GM23338 (cell line): ENCODE results near the gene SLC15A4. TPM values are rescaled to one million over a fixed set of nuclear protein-coding genes. Genes with fewer than 3 reads are reported as not detected.

Experiments
- ATAC-seq: fragments of 200-7000 bp; cut with Tn5 transposase; 3 replicates; pipeline ENCODE4 v1.9.1; 2020
- DNase-seq: peaks from one replicate; pipeline ENCODE4 v3.0.0-alpha.2; 2015; ENCODE audit warnings: low spot score
- H2AFZ ChIP-seq: fragments of 200-600 bp; sonication (generic); 2 replicates; pipeline ENCODE4 v1.8.0; 2016; ENCODE audit warnings: antibody characterized with exemption, mild to moderate bottlenecking, moderate library complexity
- H3F3A ChIP-seq: fragments of 200-600 bp; sonication (generic); replicated peaks from 2 replicates; pipeline ENCODE4 v1.8.0; 2017; ENCODE audit warnings: antibody characterized with exemption, mixed run types, low read depth
- H3K27ac ChIP-seq: fragments of 200-600 bp; sonication (generic); 2 replicates; pipeline ENCODE4 v1.6.1; 2016; ENCODE audit warnings: low read depth
- H3K27me3 ChIP-seq: fragments of 200-600 bp; sonication (generic); 2 replicates; pipeline ENCODE4 v1.8.0; 2016; ENCODE audit warnings: mild to moderate bottlenecking, mixed run types, moderate library complexity; ENCODE audit not compliant: insufficient read depth
- H3K36me3 ChIP-seq: fragments of 200-600 bp; sonication (generic); 2 replicates; pipeline ENCODE4 v1.8.0; 2016; ENCODE audit warnings: mild to moderate bottlenecking; ENCODE audit not compliant: insufficient read depth
- H3K4me1 ChIP-seq: fragments of 200-600 bp; sonication (generic); 2 replicates; pipeline ENCODE4 v1.8.0; 2016; ENCODE audit warnings: mild to moderate bottlenecking, moderate library complexity; ENCODE audit not compliant: insufficient read depth
- H3K4me2 ChIP-seq: fragments of 200-600 bp; sonication (generic); 2 replicates; pipeline ENCODE4 v1.7.1; 2017; ENCODE audit warnings: mixed run types
- H3K4me3 ChIP-seq: fragments of 200-600 bp; sonication (generic); 2 replicates; pipeline ENCODE4 v1.6.1; 2016; ENCODE audit warnings: mixed run types
- H3K79me2 ChIP-seq: fragments of 200-600 bp; sonication (generic); replicated peaks from 2 replicates; pipeline ENCODE4 v1.8.0; 2017; ENCODE audit warnings: mild to moderate bottlenecking; ENCODE audit not compliant: insufficient read depth
- H3K9me2 ChIP-seq: fragments of 200-600 bp; sonication (generic); 2 replicates; pipeline ENCODE4 v1.8.0; 2017; ENCODE audit not compliant: insufficient read depth
- H4K20me1 ChIP-seq: fragments of 200-600 bp; sonication (generic); replicated peaks from 2 replicates; pipeline ENCODE4 v1.8.0; 2017; ENCODE audit warnings: mild to moderate bottlenecking; ENCODE audit not compliant: insufficient read depth
- H3K27ac Mint-ChIP-seq: 2 replicates; pipeline ENCODE4 v1.8.0; 2020; ENCODE audit warnings: inconsistent platforms, mild to moderate bottlenecking, moderate library complexity, mixed read lengths
- H3K27me3 Mint-ChIP-seq: 3 replicates; pipeline ENCODE4 v1.8.0; 2022; ENCODE audit warnings: low read depth, mild to moderate bottlenecking, moderate library complexity, mixed read lengths, inconsistent platforms; ENCODE audit not compliant: insufficient read depth, poor library complexity
- H3K36me3 Mint-ChIP-seq: 3 replicates; pipeline ENCODE4 v1.8.0; 2021; ENCODE audit warnings: low read depth, mild to moderate bottlenecking, inconsistent platforms, moderate library complexity, mixed read lengths
- H3K4me1 Mint-ChIP-seq: 3 replicates; pipeline ENCODE4 v1.8.0; 2020; ENCODE audit warnings: mild to moderate bottlenecking, inconsistent platforms, mixed read lengths
- H3K4me3 Mint-ChIP-seq: 3 replicates; pipeline ENCODE4 v1.8.0; 2021; ENCODE audit warnings: moderate library complexity, mild to moderate bottlenecking, inconsistent platforms, mixed read lengths
- H3K9me3 Mint-ChIP-seq: 3 replicates; pipeline ENCODE4 v1.8.0; 2020; ENCODE audit warnings: moderate library complexity, mild to moderate bottlenecking, inconsistent platforms, mixed read lengths
- CREB1 ChIP-seq: fragments of 250-450 bp; sonication (Bioruptor Pico); IDR thresholded peaks from 2 replicates; pipeline ENCODE4 v1.5.0; 2020; ENCODE audit warnings: low read depth, mild to moderate bottlenecking, moderate library complexity
- CTCF ChIP-seq, 2 experiments: fragments of 200-600 bp in 1 of 2; sonication (generic) in 1 of 2; conservative IDR thresholded peaks; 2 replicates each; pipeline versions ENCODE4 v1.5.1 to v1.6.1; 2016 to 2017; ENCODE audit warnings: antibody characterized with exemption in 2 of 2, low read depth in 2 of 2, mild to moderate bottlenecking in 2 of 2, moderate library complexity in 1 of 2
- ETS1 ChIP-seq: IDR thresholded peaks from 2 replicates; pipeline ENCODE4 v1.6.1; 2016; ENCODE audit warnings: antibody characterized with exemption
- EZH2 ChIP-seq: fragments of 200-600 bp; sonication (generic); IDR thresholded peaks from one replicate; pipeline ENCODE4 v1.8.0; 2017; ENCODE audit warnings: antibody characterized with exemption, mild to moderate bottlenecking, low read depth; ENCODE audit not compliant: unreplicated experiment
- EZH2phosphoT487 ChIP-seq: fragments of 200-600 bp; sonication (generic); IDR thresholded peaks from one replicate; pipeline ENCODE4 v1.8.1; 2018; ENCODE audit warnings: antibody characterized with exemption; ENCODE audit not compliant: unreplicated experiment
- JUNB ChIP-seq: IDR thresholded peaks from one replicate; pipeline ENCODE4 v1.6.1; 2016; ENCODE audit warnings: antibody characterized with exemption; ENCODE audit not compliant: unreplicated experiment
- NANOG ChIP-seq: IDR thresholded peaks from 2 replicates; pipeline ENCODE4 v1.6.1; 2016; ENCODE audit warnings: antibody characterized with exemption, borderline replicate concordance
- POLR2AphosphoS5 ChIP-seq: IDR thresholded peaks from 2 replicates; pipeline ENCODE4 v1.6.1; 2016; ENCODE audit warnings: antibody characterized with exemption, low read depth
- REST ChIP-seq: IDR thresholded peaks from one replicate; pipeline ENCODE4 v1.6.1; 2018; ENCODE audit warnings: antibody characterized with exemption; ENCODE audit not compliant: unreplicated experiment
- STAT1 ChIP-seq: IDR thresholded peaks from one replicate; pipeline ENCODE4 v1.6.1; 2016; ENCODE audit warnings: antibody characterized with exemption; ENCODE audit not compliant: unreplicated experiment
- ZNF114 ChIP-seq: fragments of 250-450 bp; sonication (Bioruptor Pico); IDR thresholded peaks from 2 replicates; pipeline ENCODE4 v1.5.0; 2020; ENCODE audit warnings: mild to moderate bottlenecking, moderate library complexity
- ZNF331 ChIP-seq: fragments of 250-450 bp; sonication (Bioruptor Pico); IDR thresholded peaks from 2 replicates; pipeline ENCODE4 v1.5.0; 2020; ENCODE audit warnings: low read depth, mild to moderate bottlenecking, moderate library complexity
- polyA plus RNA-seq: library from polyadenylated mRNA; unstranded; fragments of >200 nt; fragmentation: Nextera tagmentation; extraction: Ambion mirVana; gene quantifications from 2 replicates; pipeline ENCODE4 v1.2.1, GENCODE V29; 2016
- total RNA-seq: library from RNA; depleted of rRNA; stranded (reverse); fragments of >200 nt; shearing (Covaris generic); gene quantifications from 2 replicates; pipeline ENCODE4 v1.2.3, GENCODE V29; 2014

SLC15A4 gene
- total and polyA plus RNA-seq, 2 experiments from 2014 or later, result 7.7 to 30.3 TPM

GRCh38 chr12:128795530-128796361 is 28.0 kb downstream of the SLC15A4 start:
- DNase-seq, result no peak
- TF ChIP-seq ETS1, result no peak
- TF ChIP-seq NANOG, result no peak
- TF ChIP-seq ZNF114 (CRISPR knock-in tag), result no peak
- Histone ChIP-seq H3K9me2 (no peaks in the 10 kb centered on the region), H3K4me2 (no peak overlapping the region), H3K36me3 (peaks cover 4% of the 10 kb centered on the region; the same call in 1 of the 2 replicates), H3K4me3 (no peak overlapping the region), H3F3A (no peaks in the 10 kb centered on the region), H4K20me1 (no peaks in the 10 kb centered on the region), H3K4me1 (no peaks in the 10 kb centered on the region), H3K27ac (no peak overlapping the region), H2AFZ (no peak overlapping the region), H3K27me3 (no peaks in the 10 kb centered on the region), H3K79me2 (no peaks in the 10 kb centered on the region)
- no peak for ATAC-seq
- Mint-ChIP-seq H3K9me3 (peaks cover 96% of the 10 kb centered on the region), H3K36me3 (peaks cover 88% of the 10 kb centered on the region), H3K4me1 (peaks cover 4% of the 10 kb centered on the region; the same call in 1 of the 3 replicates), H3K27me3 (peaks cover 5% of the 10 kb centered on the region), H3K27ac (no peak overlapping the region), H3K4me3 (no peak overlapping the region)

- H3K36me3 ChIP-seq, result peaks cover 4% of the 10 kb centered on the region; the same call in 1 of the 2 replicates
- H3K27ac Mint-ChIP-seq, result no peak overlapping the region
- TF ChIP-seq POLR2AphosphoS5 (no peak), CREB1 (no peak), REST (no peak), JUNB (no peak), CTCF (conservative IDR thresholded peaks at IDR 0.05; ENCODE audit: low read depth in 2 of 2) (no peak), STAT1 (no peak), ZNF331 (no peak), EZH2 (no peak), ETS1 (no peak), ZNF114 (CRISPR knock-in tag) (no peak), EZH2phosphoT487 (no peak), NANOG (no peak)
Measured at GRCh38 chr12:128794661-128795529, 28.9 kb downstream of the SLC15A4 start.

More at GRCh38 chr12:128794661-128795529, 28.9 kb downstream of the SLC15A4 start:
- Histone ChIP-seq H4K20me1 (no peaks in the 10 kb centered on the region), H3K4me3 (no peak overlapping the region), H3K27ac (no peak overlapping the region), H3K79me2 (no peaks in the 10 kb centered on the region), H3K4me1 (no peaks in the 10 kb centered on the region), H3K4me2 (no peak overlapping the region), H3K9me2 (no peaks in the 10 kb centered on the region), H2AFZ (no peak overlapping the region), H3K27me3 (no peaks in the 10 kb centered on the region), H3F3A (no peaks in the 10 kb centered on the region)
- H3K4me1 Mint-ChIP-seq, result peaks cover 4% of the 10 kb centered on the region; the same call in 1 of the 3 replicates
- H3K9me3 Mint-ChIP-seq, result peaks cover 96% of the 10 kb centered on the region
- DNase-seq (no peak), ATAC-seq (no peak)
- H3K27me3 Mint-ChIP-seq, result peaks cover 2% of the 10 kb centered on the region
- H3K36me3 Mint-ChIP-seq, result peaks cover 84% of the 10 kb centered on the region
- H3K4me3 Mint-ChIP-seq, result no peak overlapping the region
